T follicular helper cell (primary cell): ENCODE measurements around the gene HHAT.

Experiments used
- DNase-seq: peaks from one replicate; pipeline ENCODE4 v3.0.0-alpha.2; 2020; ENCODE audit warnings: low read depth

Gene HHAT

DNA sequence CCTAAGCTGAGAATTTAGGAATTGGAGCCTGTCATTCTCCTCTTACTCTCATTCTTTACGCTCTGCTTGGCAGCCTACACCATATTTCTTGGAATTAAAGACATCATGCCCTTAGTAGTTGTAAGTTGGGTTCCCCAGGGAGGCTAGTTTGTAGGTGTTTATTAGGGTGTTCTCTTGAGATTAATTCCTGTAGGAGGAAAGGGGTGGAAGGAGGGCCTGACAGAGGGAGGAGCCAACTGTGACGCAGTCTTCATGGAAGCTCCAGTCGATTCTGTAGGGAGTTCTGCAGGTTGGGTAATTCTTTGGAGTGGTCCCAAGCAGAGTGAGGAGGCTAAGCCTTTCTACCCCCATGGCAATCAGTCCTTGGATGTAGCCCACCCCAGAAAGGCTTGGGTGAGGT is 111.4 kb downstream of the HHAT start:
- DNase-seq = no peak

DNA sequence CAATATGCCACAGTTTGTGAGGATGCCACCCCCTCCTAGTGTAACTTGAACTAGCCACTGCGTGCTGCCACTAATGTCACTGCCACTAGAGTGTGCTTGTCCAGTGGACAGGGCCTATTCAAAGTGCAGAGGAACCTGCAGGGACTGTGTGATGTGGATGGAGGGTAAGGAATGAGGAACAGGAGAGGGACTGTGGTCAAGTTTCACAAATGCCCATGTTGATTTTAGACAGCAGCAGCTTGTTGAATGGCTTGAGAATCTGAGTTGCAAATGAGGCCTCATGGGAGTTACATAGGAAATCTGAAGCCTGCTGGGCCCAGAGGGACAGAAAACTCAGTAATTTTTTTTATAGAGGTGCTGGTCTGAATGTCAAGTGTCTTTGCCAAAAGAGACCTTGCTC is 112.3 kb downstream of the HHAT start:
- no peak for DNase-seq

DNA sequence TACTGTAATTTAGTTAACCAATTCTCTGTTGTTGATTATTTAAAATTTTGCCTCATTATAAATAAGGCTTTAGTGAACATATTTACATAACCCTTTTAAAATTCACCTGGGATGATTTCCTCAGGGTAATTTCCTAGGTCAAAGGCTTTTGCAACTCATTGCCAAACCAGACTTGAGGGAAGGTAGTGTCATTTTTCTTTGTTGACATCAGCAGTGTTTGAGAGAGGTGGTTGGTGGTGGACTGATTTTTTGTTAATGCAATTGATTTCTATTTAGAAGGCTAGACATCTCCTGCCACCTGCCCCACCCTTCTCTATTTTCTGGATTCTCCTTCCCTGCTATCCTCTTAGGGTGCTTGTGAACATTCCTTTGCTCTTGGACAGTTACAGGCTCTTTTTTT is 116.8 kb downstream of the HHAT start:
- no peak for DNase-seq

DNA sequence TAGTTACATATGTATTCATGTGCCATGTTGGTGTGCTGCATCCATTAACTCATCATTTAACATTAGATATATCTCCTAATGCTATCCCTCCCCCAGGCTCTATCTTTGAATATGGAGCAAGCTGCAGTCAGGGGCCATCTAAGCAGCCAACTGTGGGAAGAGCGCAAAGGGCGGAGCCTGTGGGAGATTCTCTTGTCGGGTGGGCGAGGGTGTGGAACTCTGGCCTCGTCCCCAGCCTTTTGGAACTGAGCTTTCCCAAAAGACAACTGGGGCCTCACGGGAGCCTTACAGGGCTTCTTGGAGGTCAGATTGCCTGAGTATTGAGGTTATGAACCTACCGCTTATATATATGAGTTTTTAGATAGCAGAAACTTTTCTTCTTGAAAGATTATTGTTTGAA is 117.2 kb downstream of the HHAT start:
- no peak for DNase-seq

DNA sequence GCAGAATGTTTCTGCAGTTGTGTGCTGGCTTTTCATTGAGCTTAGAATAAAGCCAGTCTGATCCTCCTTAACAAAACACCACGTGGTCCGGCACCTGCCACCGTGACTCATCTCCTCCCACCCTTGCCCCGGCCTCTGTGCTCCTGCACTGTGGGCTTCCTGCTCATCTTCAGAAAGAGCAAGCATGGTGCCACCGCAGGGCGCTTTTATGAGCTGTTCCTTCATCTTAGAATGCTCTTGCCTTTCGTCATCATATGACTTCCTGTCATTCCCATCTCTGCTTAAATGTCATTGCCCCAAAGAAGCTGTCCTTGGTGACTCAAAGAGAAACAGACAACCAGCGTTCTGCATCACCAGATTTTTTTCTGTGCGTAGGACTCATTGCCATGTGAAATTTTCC is 117.8 kb downstream of the HHAT start:
- peak; percentile 52 for DNase-seq

DNA sequence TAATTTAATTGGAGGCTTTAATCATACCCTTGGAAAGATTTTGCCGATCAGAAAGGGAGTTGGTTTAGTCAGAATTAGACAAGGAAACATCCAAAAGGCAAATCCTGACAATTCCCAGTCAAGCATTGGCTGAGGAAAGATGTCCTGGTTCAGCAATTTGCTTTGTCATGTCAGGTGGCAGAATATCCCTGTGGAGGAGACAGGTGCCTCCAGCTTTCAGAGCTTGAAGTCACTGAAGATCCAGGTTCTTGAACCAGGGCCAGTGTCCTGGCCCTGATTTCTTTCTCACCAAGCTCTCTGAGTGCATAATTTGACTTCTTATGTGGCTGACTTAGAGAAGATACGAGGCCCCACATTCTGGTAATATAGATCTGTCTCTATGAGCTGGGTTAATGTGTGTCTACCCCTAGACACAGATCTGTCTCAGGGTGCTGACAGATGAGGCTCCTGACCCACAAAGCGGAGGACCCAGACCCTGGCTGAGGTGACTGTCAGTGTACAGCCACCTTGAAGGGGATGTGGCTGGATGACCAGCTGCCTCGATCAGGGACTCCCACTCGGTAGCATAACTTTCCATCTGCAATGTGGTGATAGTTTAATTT is 118.9 kb downstream of the HHAT start:
- no peak for DNase-seq

DNA sequence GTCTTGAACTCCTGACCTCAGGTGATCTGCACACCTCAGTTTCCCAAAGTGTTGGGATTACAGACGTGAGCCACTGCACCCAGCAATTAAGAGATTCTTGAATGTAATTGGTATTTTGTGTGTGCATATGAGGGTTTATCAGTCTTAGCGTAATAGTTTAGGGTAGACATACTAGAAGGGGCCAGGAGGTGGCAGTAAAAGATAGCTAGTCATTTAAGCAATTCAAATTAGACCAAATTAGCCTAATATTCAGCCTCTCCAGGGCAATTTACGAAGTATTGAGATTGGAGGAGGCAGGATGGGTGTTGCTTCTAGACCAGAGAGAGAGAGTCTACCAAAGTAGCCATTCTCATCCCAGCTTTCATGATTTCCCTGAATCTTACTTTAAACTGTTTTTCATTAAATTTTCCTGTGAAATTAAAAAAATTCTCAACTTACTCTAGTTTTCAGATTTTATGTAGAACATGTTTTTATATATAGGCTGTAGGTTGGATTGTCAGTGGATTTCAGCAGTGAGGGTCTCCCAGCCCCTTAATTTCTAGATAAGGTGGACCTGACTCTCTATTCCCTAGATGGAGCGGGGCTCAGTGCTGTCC is 119.7 kb downstream of the HHAT start:
- no peak for DNase-seq

DNA sequence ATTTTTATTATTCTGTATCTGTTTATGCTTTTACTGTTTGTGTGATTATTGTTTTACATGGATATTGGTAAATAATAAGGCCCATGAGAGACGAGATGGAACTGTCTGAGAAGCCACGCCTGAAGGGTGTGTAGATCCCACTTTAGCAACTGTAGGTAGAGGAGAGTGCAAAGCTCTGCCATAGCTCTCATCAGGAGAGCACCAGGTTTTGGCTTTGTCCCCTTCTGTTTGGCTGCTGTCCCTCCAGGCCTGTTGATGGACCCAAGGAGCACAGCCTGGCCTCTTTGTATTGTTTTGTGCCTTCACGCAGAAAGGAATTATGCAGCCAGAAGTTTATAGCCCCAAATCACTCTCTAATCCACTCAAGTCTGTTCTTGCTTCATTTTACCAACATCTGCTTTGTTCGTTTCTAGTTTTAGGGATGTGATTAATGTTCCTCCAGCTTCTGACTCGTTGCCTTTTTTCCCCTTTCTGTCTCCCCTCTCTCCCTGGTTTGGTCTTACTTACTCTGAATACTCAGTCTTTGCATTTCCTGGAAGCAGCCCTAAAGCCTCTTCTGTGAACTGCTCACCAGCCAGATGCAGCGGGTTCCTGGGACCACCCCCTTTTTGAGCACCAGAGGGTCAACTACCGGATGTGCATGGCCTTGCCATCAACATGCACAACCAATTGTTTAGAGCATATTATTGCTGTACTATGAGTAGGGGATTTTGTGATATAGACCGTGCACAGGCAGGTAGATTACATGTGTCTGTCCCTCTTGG is 127.3 kb downstream of the HHAT start:
- no peak for DNase-seq

DNA sequence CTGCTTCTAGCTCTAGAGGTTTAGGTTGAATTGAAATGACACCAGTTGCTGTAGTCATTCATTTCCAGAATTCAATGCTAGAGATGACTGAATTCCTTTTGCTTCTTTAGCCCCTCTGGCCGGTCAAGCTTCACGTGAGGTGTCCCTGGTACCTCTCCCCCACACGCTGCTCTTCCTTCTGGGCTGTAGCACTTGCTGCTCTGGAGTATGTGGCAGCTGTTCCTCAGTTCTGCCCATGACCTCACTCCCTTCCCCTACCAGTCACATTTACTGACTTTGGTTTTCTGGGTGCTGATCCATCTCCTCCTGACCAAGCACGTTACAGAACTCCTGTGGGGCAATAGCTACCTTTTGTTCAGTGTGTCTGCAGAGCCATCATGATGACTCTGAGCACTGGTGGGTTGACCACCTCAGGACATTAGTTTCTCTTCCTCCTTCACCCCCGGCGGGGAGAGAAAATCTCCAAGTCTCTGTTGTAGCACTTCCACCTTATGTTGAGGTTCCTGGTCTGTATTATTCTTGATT is 128.1 kb downstream of the HHAT start:
- DNase-seq = no peak

DNA sequence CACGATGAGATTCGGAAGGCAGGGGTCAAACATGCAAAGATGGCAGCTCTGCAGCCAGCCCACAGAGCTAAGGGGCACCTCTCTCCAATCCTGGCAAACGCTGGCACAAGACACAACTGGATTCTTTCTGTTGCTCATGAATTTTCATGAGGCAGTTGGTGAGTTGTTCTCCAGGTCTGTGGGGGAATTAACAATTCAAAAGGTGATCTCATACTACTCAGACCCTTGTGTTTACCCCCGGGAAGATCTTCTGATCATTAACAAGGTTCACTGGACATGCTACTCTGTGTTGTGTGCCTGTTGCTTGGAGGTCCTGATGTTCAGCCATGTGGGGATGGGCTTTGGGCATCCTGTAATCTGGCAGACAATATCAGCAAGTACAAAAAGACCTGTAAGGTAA is 128.9 kb downstream of the HHAT start:
- no peak for DNase-seq

DNA sequence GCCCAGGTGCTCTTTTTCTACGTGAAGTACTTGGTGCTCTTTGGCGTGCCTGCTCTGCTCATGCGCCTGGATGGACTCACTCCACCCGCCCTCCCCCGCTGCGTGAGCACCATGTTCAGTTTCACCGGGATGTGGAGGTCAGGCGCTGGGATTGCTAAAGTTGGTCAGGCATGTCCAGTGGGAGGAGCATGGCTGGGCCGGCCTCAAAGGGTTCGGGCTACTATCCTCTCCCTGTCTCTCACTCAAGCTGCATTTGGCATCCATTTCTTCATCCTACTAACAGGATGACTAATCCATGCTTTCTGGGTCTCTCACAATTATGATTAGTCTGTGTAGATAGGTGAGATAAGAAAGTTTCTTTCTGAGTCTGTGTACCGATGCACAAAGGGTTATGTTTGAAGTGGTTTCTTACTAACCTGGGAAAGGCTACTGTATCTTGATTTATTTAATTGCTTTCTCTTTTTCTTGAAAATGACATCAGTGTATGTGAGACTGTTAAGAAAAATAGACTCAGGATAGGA is 135.9 kb downstream of the HHAT start:
- DNase-seq = no peak

DNA sequence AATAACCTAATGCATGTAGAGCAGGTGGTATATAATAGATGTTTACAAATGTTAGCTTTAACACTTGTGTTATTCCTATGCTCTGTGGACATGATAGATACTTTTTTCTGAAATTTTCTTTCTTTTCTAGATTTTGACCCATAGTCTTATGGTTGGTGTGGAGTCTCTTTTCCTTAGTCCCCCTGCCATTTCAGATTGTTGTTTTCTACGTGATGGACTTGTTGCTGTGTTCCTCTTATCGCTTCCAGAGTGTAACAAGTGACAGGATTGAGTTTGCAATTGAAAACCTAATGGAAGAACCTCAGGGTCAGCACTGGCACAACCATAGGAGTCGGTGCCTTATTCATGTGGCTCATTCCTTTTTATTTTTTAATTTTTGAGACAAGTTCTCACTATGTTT is 136.4 kb downstream of the HHAT start:
- DNase-seq = no peak

DNA sequence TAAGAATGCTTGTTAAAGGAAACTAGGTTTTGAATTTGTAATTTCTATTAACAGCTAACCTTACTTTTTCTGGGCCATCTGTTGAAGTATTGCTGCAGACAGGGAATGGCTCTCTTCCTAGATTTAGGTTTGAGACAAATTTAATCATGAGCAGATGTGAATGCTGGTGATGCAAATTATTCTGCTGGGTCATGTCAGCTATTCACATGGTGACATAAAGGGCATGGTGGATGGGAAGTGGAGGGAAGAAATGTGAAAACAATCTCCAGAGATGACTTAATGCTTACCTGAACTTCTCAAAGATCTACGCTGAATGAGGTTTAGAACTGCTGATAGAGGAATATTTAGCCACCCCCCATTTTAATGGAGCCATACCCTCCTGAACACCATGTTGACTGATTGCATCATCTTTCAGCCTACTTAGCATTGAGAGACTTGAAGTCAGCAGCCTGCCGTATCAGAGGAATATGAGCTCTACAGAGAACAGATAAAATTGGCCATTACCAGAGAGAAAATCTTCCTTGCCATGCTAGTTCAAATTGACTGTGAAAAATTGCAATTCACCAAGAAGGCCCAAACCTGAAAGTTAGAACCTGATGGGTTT is 138.8 kb downstream of the HHAT start:
- DNase-seq = no peak

DNA sequence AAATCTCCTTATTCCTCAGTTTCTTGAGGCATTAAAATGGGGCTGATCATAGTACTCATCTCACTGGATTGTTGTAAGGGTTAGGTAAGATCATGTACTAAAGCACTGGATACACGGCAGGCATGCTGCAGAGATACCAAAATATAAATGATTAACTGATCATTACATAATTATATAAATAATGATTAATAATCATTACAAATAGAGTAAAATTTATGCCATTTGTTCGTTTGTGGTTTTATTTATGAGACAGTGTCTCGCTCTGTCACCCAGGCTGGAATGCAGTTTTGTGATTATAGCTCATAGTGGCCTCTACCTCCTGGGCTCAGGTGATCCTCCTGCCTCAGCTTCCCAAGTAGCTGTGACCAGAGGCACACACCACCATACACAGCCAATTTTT is 140.7 kb downstream of the HHAT start:
- no peak for DNase-seq

DNA sequence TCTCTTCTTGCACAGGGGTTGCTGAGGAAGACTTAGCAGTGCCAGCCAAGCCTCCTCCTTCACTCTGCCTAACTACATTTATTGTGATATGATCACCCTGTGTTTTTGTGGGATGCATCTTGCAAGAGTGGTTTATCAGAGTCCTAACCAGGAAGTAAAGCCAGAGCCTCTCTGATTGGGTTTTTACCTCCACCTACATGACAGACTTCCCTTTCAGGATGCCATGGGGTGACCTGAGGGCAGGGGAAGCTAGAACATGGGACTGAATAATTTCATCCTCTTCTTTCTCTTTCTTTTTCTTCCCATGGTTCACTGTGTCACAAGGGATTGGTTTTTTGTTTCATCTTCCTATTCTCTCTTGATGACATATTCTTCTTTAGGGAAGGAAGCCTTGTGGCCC is 146.6 kb downstream of the HHAT start:
- DNase-seq = no peak

DNA sequence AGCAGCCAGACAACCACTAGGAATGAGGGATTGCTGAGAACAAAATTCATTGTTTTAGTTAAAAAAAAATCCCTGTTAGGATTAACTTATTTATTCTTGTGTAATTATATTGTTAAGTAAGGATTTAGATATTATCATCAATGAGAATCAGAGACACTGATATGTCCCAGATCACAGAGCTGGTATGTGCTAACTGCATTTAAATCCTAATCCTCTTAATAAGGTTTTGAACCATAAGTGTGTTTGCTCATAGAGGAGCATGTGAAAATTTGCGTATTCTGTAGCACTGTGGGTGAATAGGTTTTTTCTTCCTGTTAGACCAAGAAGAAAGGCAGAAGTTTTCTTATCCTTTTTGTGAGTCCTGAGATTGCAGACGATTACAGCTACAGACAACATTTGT is 147.1 kb downstream of the HHAT start:
- no peak for DNase-seq

DNA sequence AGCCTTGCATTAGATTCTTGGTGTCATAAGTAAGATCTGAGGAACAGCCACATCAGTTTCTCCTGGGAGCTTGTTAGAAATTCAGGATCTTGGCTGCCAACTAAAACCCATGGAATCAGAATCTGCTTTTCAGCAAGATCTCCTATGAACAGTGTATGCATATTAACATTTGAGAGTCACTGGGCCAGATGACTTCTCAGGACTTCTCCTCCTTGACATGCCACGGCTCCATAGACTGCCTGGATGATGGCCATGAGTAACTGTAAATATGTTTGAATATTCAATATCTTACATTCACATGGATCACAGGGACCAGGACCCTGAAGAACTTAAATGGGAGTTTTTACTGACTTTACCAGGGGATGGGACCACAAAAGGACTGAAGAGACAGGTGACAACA is 148.0 kb downstream of the HHAT start:
- no peak for DNase-seq

DNA sequence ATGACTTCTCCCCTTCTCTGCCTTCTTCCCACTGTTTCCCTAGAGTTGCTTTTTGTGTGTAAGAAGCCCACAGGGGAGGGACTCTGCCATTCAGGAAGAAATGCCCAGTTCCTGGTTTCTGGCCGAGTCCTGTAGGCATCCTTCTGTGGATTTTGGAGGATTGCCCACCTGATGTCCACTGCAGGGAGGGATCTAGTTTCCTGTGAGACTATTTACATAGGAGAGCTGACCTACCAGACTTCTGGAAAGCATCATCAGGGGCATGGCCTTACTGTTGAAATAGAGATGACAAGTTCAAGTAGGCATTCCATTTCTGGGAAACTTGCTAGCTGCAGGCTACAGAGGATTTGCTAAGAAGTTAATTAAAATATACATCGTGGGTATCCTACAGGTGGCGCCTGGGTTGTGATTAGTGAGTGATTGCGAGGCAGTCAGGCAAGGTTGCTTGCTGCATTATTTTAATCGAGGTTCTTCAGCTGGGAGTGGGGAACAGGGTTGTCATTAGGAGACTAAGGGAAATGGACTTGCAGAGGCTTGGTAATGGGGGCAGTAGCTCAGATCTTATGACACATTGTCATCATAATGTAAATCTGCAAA is 148.7 kb downstream of the HHAT start:
- DNase-seq = no peak

DNA sequence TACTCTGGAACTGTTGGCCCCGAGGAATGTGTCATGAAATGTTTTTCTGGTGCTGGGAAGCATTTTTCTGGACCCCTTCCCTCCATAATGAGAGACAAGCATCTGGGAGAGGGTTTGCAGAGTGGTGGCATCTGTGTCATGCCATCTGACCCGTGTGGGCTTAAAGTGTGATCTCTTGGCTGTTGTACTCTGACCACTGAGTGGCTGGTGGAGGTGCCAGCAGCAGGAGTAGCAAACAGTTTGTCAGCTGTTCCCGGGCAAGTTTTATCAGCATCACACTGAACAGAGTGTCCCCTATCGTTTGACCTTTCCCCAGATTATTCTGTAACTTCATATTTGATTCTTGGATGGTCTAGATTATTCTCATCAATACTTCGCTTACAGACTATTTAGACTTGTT is 150.1 kb downstream of the HHAT start:
- DNase-seq = no peak

DNA sequence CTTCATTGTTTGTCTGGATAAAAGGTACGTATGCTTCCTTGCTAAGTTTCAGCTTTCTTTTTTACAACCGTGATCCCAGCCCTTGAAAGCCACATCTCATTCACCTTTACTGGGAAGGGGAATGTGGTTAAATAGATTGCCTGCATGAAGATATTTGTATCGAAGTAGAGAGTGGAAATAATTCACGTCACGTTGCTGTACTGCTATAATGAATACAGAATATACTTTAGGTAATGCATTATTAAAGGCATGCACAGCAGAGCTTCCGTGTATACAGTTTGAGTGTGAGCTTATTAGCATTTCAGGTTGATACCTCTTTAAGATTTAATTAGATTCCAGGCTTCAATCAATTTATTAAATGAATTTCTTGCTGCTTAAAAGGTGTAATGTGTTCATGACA is 153.8 kb downstream of the HHAT start:
- DNase-seq = no peak

DNA sequence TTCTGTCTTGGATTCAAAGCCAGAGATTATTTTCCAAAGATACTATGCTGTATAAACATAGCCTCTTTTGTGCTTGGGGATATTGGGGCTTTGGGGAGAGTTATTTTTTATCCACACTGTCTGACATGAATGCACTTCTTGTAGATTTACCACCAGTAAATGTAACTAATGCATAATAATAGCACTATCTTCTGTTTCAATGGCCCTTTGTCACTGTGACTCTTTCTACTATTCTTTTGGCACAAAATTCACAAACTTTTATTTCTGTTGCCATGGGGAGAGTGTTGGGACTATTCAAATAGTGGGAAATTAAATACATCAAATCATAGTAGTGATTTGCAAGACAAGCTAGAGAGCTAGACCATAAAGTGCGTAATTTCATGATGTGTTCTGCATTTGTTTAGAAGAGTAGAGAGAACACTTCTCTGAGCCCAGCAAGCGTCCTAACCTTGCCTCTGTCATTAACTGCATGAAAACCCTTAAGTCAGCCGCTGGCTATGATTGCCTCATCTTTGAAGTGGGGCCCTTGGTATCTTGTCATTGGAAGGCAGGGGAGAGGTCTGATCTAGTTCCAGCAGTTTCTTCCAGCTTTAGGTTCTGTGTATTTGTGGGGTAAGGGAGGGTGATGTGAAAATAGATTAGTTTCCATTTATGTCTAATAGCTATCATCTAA is 154.4 kb downstream of the HHAT start:
- no peak for DNase-seq

DNA sequence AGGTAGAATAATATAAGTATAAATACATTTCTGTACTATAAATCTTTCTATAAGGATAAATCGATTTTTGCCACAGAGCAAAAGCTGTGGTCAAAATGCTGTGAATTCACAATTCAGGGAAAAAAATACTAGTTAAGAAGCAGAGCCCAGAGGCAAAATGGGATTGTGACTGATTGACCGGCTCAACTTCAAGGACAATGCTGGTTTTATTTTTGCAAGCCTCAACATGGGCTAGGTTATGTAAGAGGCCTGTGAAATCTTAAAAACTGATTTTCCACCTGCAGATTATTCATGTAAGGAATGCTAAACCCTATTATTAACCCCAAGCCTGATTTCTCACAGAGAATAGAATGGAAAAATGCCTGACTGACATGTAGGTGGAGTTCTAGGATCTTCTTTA is 155.1 kb downstream of the HHAT start:
- DNase-seq = no peak
